ENCODE measurements around the gene PITPNM2. TPM values are rescaled to one million over a fixed set of nuclear protein-coding genes. Genes with fewer than 3 reads are reported as not detected.

Gene PITPNM2
- 15.5 and 16.2 TPM in 2 replicates for total RNA-seq

DNA sequence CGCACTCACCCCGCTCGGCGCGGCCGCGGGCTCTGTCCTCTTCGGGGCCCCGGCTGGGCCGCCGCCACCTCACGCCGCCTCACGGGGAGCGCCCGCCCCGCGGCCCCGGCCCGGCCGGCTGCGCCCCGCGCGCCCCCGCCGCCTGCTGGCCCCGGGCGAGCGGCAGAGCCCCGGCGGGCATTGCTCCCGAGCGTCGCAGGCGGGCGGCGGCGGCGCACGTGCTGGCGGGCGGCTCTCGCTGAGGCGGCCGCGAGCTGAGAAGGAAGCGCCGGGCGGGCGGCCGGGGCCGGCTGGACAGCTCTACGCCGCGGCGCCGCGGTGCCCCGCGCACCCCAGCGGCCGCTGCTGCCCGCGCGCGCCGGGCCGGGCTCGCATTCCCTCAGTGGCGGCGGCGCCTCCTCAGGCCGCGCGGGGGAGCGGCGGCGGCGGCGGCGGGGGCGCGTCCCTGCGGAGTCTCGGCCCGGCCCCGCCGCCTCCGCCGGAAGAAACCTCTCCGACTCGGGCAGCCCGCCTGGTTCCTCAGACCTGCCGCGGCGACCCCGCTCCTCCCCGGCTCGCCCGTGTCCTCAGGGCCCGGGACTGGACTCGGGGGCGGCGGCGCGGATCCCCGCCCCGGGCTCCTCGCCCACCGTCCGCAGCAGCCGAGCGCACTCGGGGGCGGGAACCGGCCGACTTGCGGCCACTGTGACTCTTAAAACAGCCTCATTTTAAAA lies at the start of gene PITPNM2:
PITPNM2 (minus strand) TSS at position 347 of the 713 bp plus-strand sequence. CDS start 116,500 bp downstream, outside the sequence.
- Mint-ChIP-seq H3K27me3 (ENCODE audit: low read depth) (peaks cover 20% of the 10 kb centered on the region), H3K27ac (peak within 1 kb of the TSS; percentile 78), H3K4me3 (ENCODE audit: low read depth) (peak within 1 kb of the TSS; percentile 84), H3K36me3 (ENCODE audit: low read depth) (peaks cover 34% of the 10 kb centered on the region), H3K9me3 (no peaks in the 10 kb centered on the region), H3K4me1 (ENCODE audit: low read depth) (peaks cover 20% of the 10 kb centered on the region)
- DNase-seq (ENCODE audit: low spot score) = peak; percentile 55
- intact Hi-C loops (cut with micrococcal nuclease) = loop anchor here (1.0 to 5.0 kb wide), 2 partner anchors 86 to 108 kb away; no protein-coding TSS in a partner anchor

GRCh38 chr12:123200414-123200813 lies 49.5 kb upstream of the PITPNM2 start:
- Mint-ChIP-seq H3K9me3 (no peaks in the 10 kb centered on the region), H3K4me3 (ENCODE audit: low read depth) (no peak overlapping the region), H3K27me3 (ENCODE audit: low read depth) (no peaks in the 10 kb centered on the region), H3K4me1 (ENCODE audit: low read depth) (peaks cover 15% of the 10 kb centered on the region), H3K27ac (peak overlapping the region; percentile 51), H3K36me3 (ENCODE audit: low read depth) (peaks cover 64% of the 10 kb centered on the region)
- no peak for DNase-seq (ENCODE audit: low spot score)
- intact Hi-C loops (cut with micrococcal nuclease) = no loop called here

- Mint-ChIP-seq H3K27ac (peak overlapping the region; percentile 51), H3K4me3 (ENCODE audit: low read depth) (no peak overlapping the region), H3K27me3 (ENCODE audit: low read depth) (no peaks in the 10 kb centered on the region), H3K36me3 (ENCODE audit: low read depth) (peaks cover 64% of the 10 kb centered on the region), H3K4me1 (ENCODE audit: low read depth) (peaks cover 15% of the 10 kb centered on the region), H3K9me3 (no peaks in the 10 kb centered on the region)
- intact Hi-C loops (cut with micrococcal nuclease) = no loop called here
- DNase-seq (ENCODE audit: low spot score) = no peak
Observed at GRCh38 chr12:123199936-123200335, 49.0 kb upstream of the PITPNM2 start.

- Mint-ChIP-seq H3K27me3 (ENCODE audit: low read depth) (no peaks in the 10 kb centered on the region), H3K4me3 (ENCODE audit: low read depth) (no peak overlapping the region), H3K36me3 (ENCODE audit: low read depth) (peaks cover 65% of the 10 kb centered on the region), H3K27ac (no peak overlapping the region), H3K9me3 (no peaks in the 10 kb centered on the region), H3K4me1 (ENCODE audit: low read depth) (no peaks in the 10 kb centered on the region)
- intact Hi-C loops (cut with micrococcal nuclease) = no loop called here
- no peak for DNase-seq (ENCODE audit: low spot score)
Observed at GRCh38 chr12:123187637-123188036, 36.7 kb upstream of the PITPNM2 start.

DNA sequence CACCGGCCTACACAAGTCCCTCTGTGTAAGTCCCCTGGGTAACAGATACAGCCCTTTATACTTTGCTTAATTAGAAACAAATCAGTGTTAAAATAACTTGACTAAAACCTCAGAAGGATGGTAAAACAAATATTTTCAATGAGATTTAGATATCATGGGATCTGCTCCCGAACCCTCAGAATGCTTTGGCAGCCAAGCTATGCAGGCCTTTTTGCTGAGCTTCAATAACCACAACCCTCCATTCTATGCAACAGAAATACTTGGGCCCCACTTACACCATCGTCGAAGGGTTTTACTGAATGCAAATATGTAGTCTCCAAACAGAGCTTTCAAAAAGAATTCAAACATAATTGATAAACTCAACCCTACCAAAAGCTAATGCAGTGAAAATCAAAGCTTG lies 29.3 kb upstream of the PITPNM2 start:
- Mint-ChIP-seq H3K27ac (no peak overlapping the region), H3K4me1 (ENCODE audit: low read depth) (no peaks in the 10 kb centered on the region), H3K9me3 (no peaks in the 10 kb centered on the region), H3K36me3 (ENCODE audit: low read depth) (peaks cover 58% of the 10 kb centered on the region), H3K4me3 (ENCODE audit: low read depth) (no peak overlapping the region), H3K27me3 (ENCODE audit: low read depth) (no peaks in the 10 kb centered on the region)
- intact Hi-C loops (cut with micrococcal nuclease) = no loop called here
- DNase-seq (ENCODE audit: low spot score) = no peak

- Mint-ChIP-seq H3K36me3 (ENCODE audit: low read depth) (peaks cover 54% of the 10 kb centered on the region), H3K4me3 (ENCODE audit: low read depth) (no peak overlapping the region)
- no peak for DNase-seq (ENCODE audit: low spot score)
Observed at GRCh38 chr12:123171967-123172366, 21.1 kb upstream of the PITPNM2 start.

DNA sequence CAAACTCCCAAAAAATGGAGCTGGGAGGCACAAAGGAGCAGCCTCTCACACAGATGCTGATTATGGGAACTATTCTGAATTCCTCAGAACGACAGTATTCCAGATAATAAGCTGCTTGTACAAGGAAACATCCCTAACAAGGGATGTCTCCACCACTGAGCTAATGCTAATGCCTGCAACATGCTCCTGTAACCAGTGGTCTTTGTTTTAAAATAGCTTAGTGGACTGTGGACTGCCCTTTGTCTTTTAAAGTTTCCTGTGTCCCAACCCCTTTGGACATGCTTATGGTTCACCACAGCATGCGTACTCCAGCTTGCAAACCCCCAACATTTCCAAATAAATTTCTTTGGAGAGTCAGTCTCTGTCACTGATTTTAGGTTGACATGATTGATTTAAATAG lies 16.4 kb upstream of the PITPNM2 start:
- no peaks in the 10 kb centered on the region for H3K9me3 Mint-ChIP-seq
- peaks cover 7% of the 10 kb centered on the region for H3K4me1 Mint-ChIP-seq (ENCODE audit: low read depth)
- no peaks in the 10 kb centered on the region for H3K27me3 Mint-ChIP-seq (ENCODE audit: low read depth)
- no peak overlapping the region for H3K4me3 Mint-ChIP-seq (ENCODE audit: low read depth)
- no peak for DNase-seq (ENCODE audit: low spot score)
- H3K27ac Mint-ChIP-seq = no peak overlapping the region
- H3K36me3 Mint-ChIP-seq (ENCODE audit: low read depth) = peaks cover 55% of the 10 kb centered on the region
- intact Hi-C loops (cut with micrococcal nuclease) = no loop called here

More at GRCh38 chr12:123171967-123172366, 21.1 kb upstream of the PITPNM2 start:
- no peaks in the 10 kb centered on the region for H3K9me3 Mint-ChIP-seq
- no peak overlapping the region for H3K27ac Mint-ChIP-seq
- H3K4me1 Mint-ChIP-seq (ENCODE audit: low read depth) = peaks cover 7% of the 10 kb centered on the region
- H3K27me3 Mint-ChIP-seq (ENCODE audit: low read depth) = no peaks in the 10 kb centered on the region
- intact Hi-C loops (cut with micrococcal nuclease) = no loop called here

DNA sequence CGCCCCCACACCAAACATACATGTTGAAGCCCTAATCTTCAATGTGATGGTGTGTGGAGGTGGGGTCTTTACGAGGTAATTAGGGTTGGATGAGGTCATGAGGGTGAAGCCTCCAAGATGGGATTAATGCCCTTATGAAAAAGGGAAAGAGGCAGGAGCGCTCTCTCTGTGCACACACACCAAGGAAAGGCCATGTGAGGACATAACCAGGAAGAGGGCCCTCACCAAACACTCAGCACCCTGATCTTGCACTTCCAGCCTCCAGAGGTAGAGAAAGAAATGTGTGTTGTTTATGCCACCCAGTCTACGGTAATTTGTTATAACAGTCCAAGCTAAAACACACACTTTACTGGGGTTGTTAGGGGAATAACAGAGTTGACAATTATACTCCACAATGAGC lies 14.6 kb upstream of the PITPNM2 start:
- H3K9me3 Mint-ChIP-seq = no peaks in the 10 kb centered on the region
- H3K36me3 Mint-ChIP-seq (ENCODE audit: low read depth) = peaks cover 52% of the 10 kb centered on the region
- H3K27ac Mint-ChIP-seq = no peak overlapping the region
- no peak overlapping the region for H3K4me3 Mint-ChIP-seq (ENCODE audit: low read depth)
- DNase-seq (ENCODE audit: low spot score) = no peak
- H3K27me3 Mint-ChIP-seq (ENCODE audit: low read depth) = no peaks in the 10 kb centered on the region
- intact Hi-C loops (cut with micrococcal nuclease) = no loop called here
- H3K4me1 Mint-ChIP-seq (ENCODE audit: low read depth) = peaks cover 3% of the 10 kb centered on the region

- no peak overlapping the region for H3K27ac Mint-ChIP-seq
- H3K4me1 Mint-ChIP-seq (ENCODE audit: low read depth) = peaks cover 3% of the 10 kb centered on the region
- H3K36me3 Mint-ChIP-seq (ENCODE audit: low read depth) = peaks cover 54% of the 10 kb centered on the region
- H3K4me3 Mint-ChIP-seq (ENCODE audit: low read depth) = no peak overlapping the region
- no peaks in the 10 kb centered on the region for H3K27me3 Mint-ChIP-seq (ENCODE audit: low read depth)
- H3K9me3 Mint-ChIP-seq = no peaks in the 10 kb centered on the region
- intact Hi-C loops (cut with micrococcal nuclease) = no loop called here
- DNase-seq (ENCODE audit: low spot score) = no peak
Observed at GRCh38 chr12:123164710-123165261, 13.9 kb upstream of the PITPNM2 start.

GRCh38 chr12:123164222-123164621 lies 13.3 kb upstream of the PITPNM2 start:
- peaks cover 55% of the 10 kb centered on the region for H3K36me3 Mint-ChIP-seq (ENCODE audit: low read depth)
- DNase-seq (ENCODE audit: low spot score) = no peak
- H3K4me1 Mint-ChIP-seq (ENCODE audit: low read depth) = peaks cover 3% of the 10 kb centered on the region

DNA sequence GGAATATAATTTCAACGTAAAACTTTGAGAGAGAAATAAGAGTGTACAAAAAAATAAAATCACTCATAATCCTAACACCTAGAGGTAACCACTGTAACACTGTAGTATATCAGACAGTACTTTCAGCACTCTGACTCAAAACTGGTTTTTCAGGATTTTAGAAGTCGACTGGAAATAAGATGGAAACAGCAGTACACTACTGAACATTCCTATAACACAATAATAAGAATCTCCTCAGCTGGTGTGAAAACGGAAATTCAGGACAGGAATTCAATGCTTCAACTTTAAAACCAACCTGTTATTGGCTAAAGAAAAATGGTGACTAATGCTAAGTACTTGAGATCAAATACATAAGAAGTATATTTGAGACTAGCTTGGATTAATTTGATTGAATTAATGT lies 12.3 kb upstream of the PITPNM2 start:
- Mint-ChIP-seq H3K27ac (peak overlapping the region; percentile 9), H3K4me1 (ENCODE audit: low read depth) (no peaks in the 10 kb centered on the region), H3K4me3 (ENCODE audit: low read depth) (no peak overlapping the region), H3K9me3 (no peaks in the 10 kb centered on the region), H3K36me3 (ENCODE audit: low read depth) (peaks cover 52% of the 10 kb centered on the region), H3K27me3 (ENCODE audit: low read depth) (no peaks in the 10 kb centered on the region)
- intact Hi-C loops (cut with micrococcal nuclease) = no loop called here
- DNase-seq (ENCODE audit: low spot score) = no peak

More at GRCh38 chr12:123164222-123164621, 13.3 kb upstream of the PITPNM2 start:
- intact Hi-C loops (cut with micrococcal nuclease) = no loop called here
- H3K27ac Mint-ChIP-seq = no peak overlapping the region
- H3K9me3 Mint-ChIP-seq = no peaks in the 10 kb centered on the region
- H3K4me3 Mint-ChIP-seq (ENCODE audit: low read depth) = no peak overlapping the region
- no peaks in the 10 kb centered on the region for H3K27me3 Mint-ChIP-seq (ENCODE audit: low read depth)

GRCh38 chr12:123160801-123161487 lies 10.1 kb upstream of the PITPNM2 start:
- H3K27ac Mint-ChIP-seq = no peak overlapping the region
- no peaks in the 10 kb centered on the region for H3K9me3 Mint-ChIP-seq
- DNase-seq (ENCODE audit: low spot score) = no peak
- H3K4me1 Mint-ChIP-seq (ENCODE audit: low read depth) = no peaks in the 10 kb centered on the region
- H3K27me3 Mint-ChIP-seq (ENCODE audit: low read depth) = no peaks in the 10 kb centered on the region
- peaks cover 46% of the 10 kb centered on the region for H3K36me3 Mint-ChIP-seq (ENCODE audit: low read depth)
- no peak overlapping the region for H3K4me3 Mint-ChIP-seq (ENCODE audit: low read depth)
- intact Hi-C loops (cut with micrococcal nuclease) = no loop called here

GRCh38 chr12:123153906-123154305 lies 3.0 kb upstream of the PITPNM2 start:
- Mint-ChIP-seq H3K27me3 (ENCODE audit: low read depth) (peaks cover 11% of the 10 kb centered on the region), H3K9me3 (no peaks in the 10 kb centered on the region), H3K27ac (no peak overlapping the region), H3K4me3 (ENCODE audit: low read depth) (no peak overlapping the region), H3K4me1 (ENCODE audit: low read depth) (peaks cover 14% of the 10 kb centered on the region), H3K36me3 (ENCODE audit: low read depth) (peaks cover 34% of the 10 kb centered on the region)
- no peak for DNase-seq (ENCODE audit: low spot score)
- intact Hi-C loops (cut with micrococcal nuclease) = loop anchor here (5.0 kb wide), 1 partner anchor 83 kb away; no protein-coding TSS in a partner anchor

All from activated T-helper 2 cell treated with anti-CD3 and anti-CD28 coated beads, Interferon-gamma antibody, Interleukin-2, Interleukin-4, amounts not matched to agents 10 μg/mL and 5 μg/mL and 100 μg/mL, durations not matched to agents 14 hours and 24 hours and 36 hours (primary cell).